Endodermal cell (in vitro differentiated cells): Measurements from ENCODE around the gene STAMBPL1. TPM values are rescaled to one million over a fixed set of nuclear protein-coding genes. Genes with fewer than 3 reads are reported as not detected.

Experiments
- DNase-seq: peaks from one replicate; pipeline ENCODE4 v3.0.0-alpha.2; 2017
- H3K27ac ChIP-seq: 2 replicates; pipeline ENCODE4 v1.5.1; 2013; ENCODE audit warnings: mild to moderate bottlenecking, low read depth, low read length, moderate library complexity
- H3K27me3 ChIP-seq: 2 replicates; pipeline ENCODE4 v1.6.1; 2013; ENCODE audit warnings: mild to moderate bottlenecking, low read length, moderate library complexity; ENCODE audit not compliant: insufficient read depth, control insufficient read depth, poor library complexity, severe bottlenecking
- H3K36me3 ChIP-seq: 2 replicates; pipeline ENCODE4 v1.7.0; 2013; ENCODE audit warnings: mild to moderate bottlenecking, low read length, moderate library complexity; ENCODE audit not compliant: control insufficient read depth, insufficient read depth
- H3K4me1 ChIP-seq: one replicate; pipeline ENCODE4 v1.7.0; 2013; ENCODE audit warnings: low read length; ENCODE audit not compliant: control insufficient read depth, insufficient read depth
- H3K4me3 ChIP-seq: 2 replicates; pipeline ENCODE4 v1.5.1; 2013; ENCODE audit warnings: mild to moderate bottlenecking, low read length, moderate library complexity
- H3K9ac ChIP-seq: 2 replicates; pipeline ENCODE4 v1.6.1; 2013; ENCODE audit warnings: mild to moderate bottlenecking, low read length, moderate library complexity; ENCODE audit not compliant: poor library complexity, severe bottlenecking; ENCODE audit errors: extremely low read depth
- H3K9me3 ChIP-seq: 2 replicates; pipeline ENCODE4 v1.6.1; 2013; ENCODE audit warnings: mild to moderate bottlenecking, low read length, moderate library complexity; ENCODE audit not compliant: control insufficient read depth
- H3K27ac Mint-ChIP-seq: 2 replicates; pipeline ENCODE4 v1.8.0; 2020; ENCODE audit warnings: mixed read lengths
- H3K27me3 Mint-ChIP-seq: 2 replicates; pipeline ENCODE4 v1.8.0; 2021; ENCODE audit warnings: mild to moderate bottlenecking, mixed read lengths; ENCODE audit not compliant: insufficient read depth
- H3K36me3 Mint-ChIP-seq: 2 replicates; pipeline ENCODE4 v1.8.0; 2020; ENCODE audit warnings: low read depth, mixed read lengths
- H3K4me1 Mint-ChIP-seq: 2 replicates; pipeline ENCODE4 v1.8.0; 2020; ENCODE audit warnings: mixed read lengths
- H3K4me3 Mint-ChIP-seq: 2 replicates; pipeline ENCODE4 v1.8.0; 2020; ENCODE audit warnings: mild to moderate bottlenecking, moderate library complexity, mixed read lengths
- H3K9me3 Mint-ChIP-seq: 2 replicates; pipeline ENCODE4 v1.8.0; 2020; ENCODE audit warnings: mild to moderate bottlenecking, mixed read lengths
- WGBS, 2 experiments: methylation state at CpG; one replicate each; pipeline versions ENCODE4 v1.1.5 to v1.1.7; 2013; ENCODE audit warnings: missing lambda C conversion rate in 2 of 2, mixed read lengths in 1 of 2; ENCODE audit not compliant: insufficient coverage in 1 of 2, insufficient read length in 1 of 2; 5-methylcytosine and 5-hydroxymethylcytosine counted together
- total RNA-seq, 2 donors: library from RNA; stranded (reverse); fragmentation: NEBNext Ultra II Directional in 1 of 2; extraction: Animal tissue kit (Norgen Biotek cat#: 25700) in 1 of 2; gene quantifications; 2 replicates in 1 of 2; 3 replicates in 1 of 2; pipeline ENCODE4 v1.2.1, GENCODE V29; 2021
- TF ChIP-seq, protein P1 (sequence below): fragments of 200-600 bp; sonication (generic); conservative IDR thresholded peaks from 2 replicates; pipeline ENCODE4 v1.5.0; 2021; ENCODE audit warnings: antibody characterized with exemption, mild to moderate bottlenecking

The STAMBPL1 gene
- total RNA-seq, 2 donors from 2014 or later, result 1.2 to 4.1 TPM

DNA sequence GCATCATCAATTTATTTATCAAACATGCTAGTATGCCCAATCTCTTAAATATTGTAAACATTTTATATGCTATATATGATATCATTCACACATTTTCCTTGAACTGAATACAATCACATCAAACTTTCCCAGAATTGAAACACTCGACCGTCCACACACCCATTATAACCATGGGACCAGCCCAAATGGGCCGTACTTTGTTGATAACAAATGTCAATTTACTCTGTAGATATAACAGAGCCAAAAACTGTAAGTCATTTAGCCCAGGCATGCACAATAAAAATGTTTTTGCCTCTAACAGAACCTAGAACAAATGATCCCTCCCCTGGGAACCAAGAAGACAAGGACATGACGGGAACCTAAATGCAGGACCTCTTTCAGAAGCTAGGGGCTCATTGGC is 27.7 kb upstream of the STAMBPL1 start:
- no peak overlapping the region for H3K4me3 ChIP-seq
- H3K36me3 ChIP-seq, result no peaks in the 10 kb centered on the region
- no peaks in the 10 kb centered on the region for H3K36me3 Mint-ChIP-seq
- no peak overlapping the region for H3K4me3 Mint-ChIP-seq
- 93 to 97% methylated on average over 4 of the region's 4 CpGs for WGBS, 2 experiments
- TF ChIP-seq, protein P1, sequence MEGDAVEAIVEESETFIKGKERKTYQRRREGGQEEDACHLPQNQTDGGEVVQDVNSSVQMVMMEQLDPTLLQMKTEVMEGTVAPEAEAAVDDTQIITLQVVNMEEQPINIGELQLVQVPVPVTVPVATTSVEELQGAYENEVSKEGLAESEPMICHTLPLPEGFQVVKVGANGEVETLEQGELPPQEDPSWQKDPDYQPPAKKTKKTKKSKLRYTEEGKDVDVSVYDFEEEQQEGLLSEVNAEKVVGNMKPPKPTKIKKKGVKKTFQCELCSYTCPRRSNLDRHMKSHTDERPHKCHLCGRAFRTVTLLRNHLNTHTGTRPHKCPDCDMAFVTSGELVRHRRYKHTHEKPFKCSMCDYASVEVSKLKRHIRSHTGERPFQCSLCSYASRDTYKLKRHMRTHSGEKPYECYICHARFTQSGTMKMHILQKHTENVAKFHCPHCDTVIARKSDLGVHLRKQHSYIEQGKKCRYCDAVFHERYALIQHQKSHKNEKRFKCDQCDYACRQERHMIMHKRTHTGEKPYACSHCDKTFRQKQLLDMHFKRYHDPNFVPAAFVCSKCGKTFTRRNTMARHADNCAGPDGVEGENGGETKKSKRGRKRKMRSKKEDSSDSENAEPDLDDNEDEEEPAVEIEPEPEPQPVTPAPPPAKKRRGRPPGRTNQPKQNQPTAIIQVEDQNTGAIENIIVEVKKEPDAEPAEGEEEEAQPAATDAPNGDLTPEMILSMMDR, result no peak
- H3K27me3 ChIP-seq, result peaks cover 27% of the 10 kb centered on the region
- no peaks in the 10 kb centered on the region for H3K9me3 Mint-ChIP-seq
- H3K4me1 Mint-ChIP-seq, result peaks cover 8% of the 10 kb centered on the region
- no peak overlapping the region for H3K9ac ChIP-seq
- H3K4me1 ChIP-seq, result no peaks in the 10 kb centered on the region
- H3K27ac Mint-ChIP-seq, result no peak overlapping the region
- H3K9me3 ChIP-seq, result no peaks in the 10 kb centered on the region
- peaks cover 7% of the 10 kb centered on the region for H3K27me3 Mint-ChIP-seq
- no peak overlapping the region for H3K27ac ChIP-seq
- DNase-seq, result no peak

GRCh38 chr10:88853155-88853881 is 26.7 kb upstream of the STAMBPL1 start:
- no peak overlapping the region for H3K9ac ChIP-seq
- no peaks in the 10 kb centered on the region for H3K36me3 ChIP-seq
- no peaks in the 10 kb centered on the region for H3K4me1 ChIP-seq
- no peak overlapping the region for H3K4me3 Mint-ChIP-seq
- H3K36me3 Mint-ChIP-seq, result no peaks in the 10 kb centered on the region
- WGBS, 2 experiments, result 87% methylated on average over 4 of the region's 4 CpGs; no CpG with 5 or more reads in 1 of the 2 experiments
- peaks cover 8% of the 10 kb centered on the region for H3K4me1 Mint-ChIP-seq
- H3K9me3 ChIP-seq, result no peaks in the 10 kb centered on the region
- TF ChIP-seq, protein P1, result no peak
- peaks cover 27% of the 10 kb centered on the region for H3K27me3 ChIP-seq
- no peaks in the 10 kb centered on the region for H3K9me3 Mint-ChIP-seq
- no peak overlapping the region for H3K27ac Mint-ChIP-seq
- H3K4me3 ChIP-seq, result no peak overlapping the region
- H3K27me3 Mint-ChIP-seq, result peaks cover 7% of the 10 kb centered on the region
- DNase-seq, result no peak
- H3K27ac ChIP-seq, result no peak overlapping the region

DNA sequence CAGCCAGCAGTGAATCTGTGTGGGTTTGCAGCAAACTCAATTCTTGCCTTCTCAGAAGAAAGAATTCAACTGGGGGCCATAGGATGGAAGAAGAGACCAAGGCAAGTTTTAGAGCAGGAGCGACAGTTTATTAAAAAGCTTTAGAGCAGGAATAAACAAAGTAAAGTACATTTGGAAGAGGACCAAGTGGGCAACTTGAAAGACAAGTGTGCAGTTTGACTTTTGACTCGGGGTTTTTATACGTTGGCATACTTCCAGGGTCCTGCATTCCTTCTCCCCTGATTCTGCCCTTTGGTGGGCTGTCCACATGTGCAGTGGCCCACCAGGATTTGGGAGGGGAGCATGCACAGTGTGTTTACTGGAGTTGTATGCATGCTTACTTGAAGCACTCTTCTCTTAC is 25.4 kb upstream of the STAMBPL1 start:
- H3K36me3 Mint-ChIP-seq, result no peaks in the 10 kb centered on the region
- no peak for DNase-seq
- H3K27me3 Mint-ChIP-seq, result peaks cover 7% of the 10 kb centered on the region
- H3K9ac ChIP-seq, result no peak overlapping the region
- H3K4me3 ChIP-seq, result no peak overlapping the region
- H3K4me3 Mint-ChIP-seq, result no peak overlapping the region
- H3K27me3 ChIP-seq, result peaks cover 22% of the 10 kb centered on the region
- H3K36me3 ChIP-seq, result no peaks in the 10 kb centered on the region
- TF ChIP-seq, protein P1, result no peak
- no peak overlapping the region for H3K27ac ChIP-seq
- H3K4me1 ChIP-seq, result no peaks in the 10 kb centered on the region
- no peak overlapping the region for H3K27ac Mint-ChIP-seq
- no peaks in the 10 kb centered on the region for H3K9me3 ChIP-seq
- WGBS, 2 experiments, result 72 to 92% methylated on average over 2 to 3 of the region's 3 CpGs
- H3K9me3 Mint-ChIP-seq, result no peaks in the 10 kb centered on the region
- peaks cover 8% of the 10 kb centered on the region for H3K4me1 Mint-ChIP-seq
